ENCODE data around the gene CST6. TPM values are rescaled to one million over a fixed set of nuclear protein-coding genes. Genes with fewer than 3 reads are reported as not detected.

The CST6 gene
- total RNA-seq, 1 donor from 2014 or later: not detected

DNA sequence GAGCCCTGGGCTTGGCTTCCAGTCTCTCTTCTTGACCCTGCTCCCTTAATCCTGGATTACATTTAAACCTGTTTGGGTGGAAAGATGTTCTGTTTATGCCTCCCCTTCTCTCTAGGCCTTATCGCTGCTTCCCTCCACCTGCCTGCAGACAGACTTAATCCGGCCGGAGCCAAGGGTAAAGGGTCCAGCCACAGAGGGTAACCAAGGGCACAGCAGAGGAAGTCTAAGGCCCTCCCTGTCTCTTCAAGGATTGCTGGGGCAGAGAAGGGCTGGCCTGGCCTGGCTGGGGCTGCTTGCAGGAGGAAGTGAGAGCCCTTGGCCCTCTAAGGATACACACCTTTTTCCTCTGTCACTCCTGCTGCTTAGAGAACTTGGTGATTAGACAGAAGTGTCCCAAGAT lies 35.1 kb downstream of the CST6 start:
- TF ChIP-seq, protein P1, sequence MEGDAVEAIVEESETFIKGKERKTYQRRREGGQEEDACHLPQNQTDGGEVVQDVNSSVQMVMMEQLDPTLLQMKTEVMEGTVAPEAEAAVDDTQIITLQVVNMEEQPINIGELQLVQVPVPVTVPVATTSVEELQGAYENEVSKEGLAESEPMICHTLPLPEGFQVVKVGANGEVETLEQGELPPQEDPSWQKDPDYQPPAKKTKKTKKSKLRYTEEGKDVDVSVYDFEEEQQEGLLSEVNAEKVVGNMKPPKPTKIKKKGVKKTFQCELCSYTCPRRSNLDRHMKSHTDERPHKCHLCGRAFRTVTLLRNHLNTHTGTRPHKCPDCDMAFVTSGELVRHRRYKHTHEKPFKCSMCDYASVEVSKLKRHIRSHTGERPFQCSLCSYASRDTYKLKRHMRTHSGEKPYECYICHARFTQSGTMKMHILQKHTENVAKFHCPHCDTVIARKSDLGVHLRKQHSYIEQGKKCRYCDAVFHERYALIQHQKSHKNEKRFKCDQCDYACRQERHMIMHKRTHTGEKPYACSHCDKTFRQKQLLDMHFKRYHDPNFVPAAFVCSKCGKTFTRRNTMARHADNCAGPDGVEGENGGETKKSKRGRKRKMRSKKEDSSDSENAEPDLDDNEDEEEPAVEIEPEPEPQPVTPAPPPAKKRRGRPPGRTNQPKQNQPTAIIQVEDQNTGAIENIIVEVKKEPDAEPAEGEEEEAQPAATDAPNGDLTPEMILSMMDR (IDR thresholded peaks at IDR 0.05; ENCODE audit: insufficient read depth, low read depth, low read length): no peak
- TF ChIP-seq EZH2 (IDR thresholded peaks at IDR 0.05; ENCODE audit: insufficient read depth, low read length): no peak
- Histone ChIP-seq H2AFZ (ENCODE audit: low read depth, low read length) (no peak overlapping the region), H3K79me2 (ENCODE audit: insufficient read depth, low read length) (no peaks in the 10 kb centered on the region), H3K36me3 (ENCODE audit: insufficient read depth, low read length) (no peaks in the 10 kb centered on the region), H3K27ac (ENCODE audit: low read depth, low read length) (no peak overlapping the region), H3K9me3 (ENCODE audit: insufficient read depth, low read depth, low read length) (no peaks in the 10 kb centered on the region), H3K4me3 (ENCODE audit: insufficient read depth, low read depth, low read length) (no peak overlapping the region), H3K27me3 (ENCODE audit: insufficient read depth, low read length) (peaks cover 3% of the 10 kb centered on the region), H3K4me1 (ENCODE audit: insufficient read depth, low read length) (peaks cover 17% of the 10 kb centered on the region), H3K9ac (ENCODE audit: low read length) (no peak overlapping the region), H4K20me1 (ENCODE audit: insufficient read depth, low read length) (no peaks in the 10 kb centered on the region), H3K4me2 (ENCODE audit: low read length) (no peak overlapping the region)
- no peak for FAIRE-seq
- H3K4me3 Mint-ChIP-seq (ENCODE audit: unreplicated experiment): no peak overlapping the region
- DNase-seq (ENCODE audit: low read depth): no peak
- no peaks in the 10 kb centered on the region for H3K9me3 Mint-ChIP-seq (ENCODE audit: unreplicated experiment)
- H3K27me3 Mint-ChIP-seq (ENCODE audit: low read depth, unreplicated experiment): peaks cover 9% of the 10 kb centered on the region
- no peak overlapping the region for H3K27ac Mint-ChIP-seq (ENCODE audit: unreplicated experiment)
- peaks cover 9% of the 10 kb centered on the region for H3K4me1 Mint-ChIP-seq (ENCODE audit: low read depth, unreplicated experiment)
- H3K36me3 Mint-ChIP-seq (ENCODE audit: low read depth, unreplicated experiment): peaks cover 2% of the 10 kb centered on the region

DNA sequence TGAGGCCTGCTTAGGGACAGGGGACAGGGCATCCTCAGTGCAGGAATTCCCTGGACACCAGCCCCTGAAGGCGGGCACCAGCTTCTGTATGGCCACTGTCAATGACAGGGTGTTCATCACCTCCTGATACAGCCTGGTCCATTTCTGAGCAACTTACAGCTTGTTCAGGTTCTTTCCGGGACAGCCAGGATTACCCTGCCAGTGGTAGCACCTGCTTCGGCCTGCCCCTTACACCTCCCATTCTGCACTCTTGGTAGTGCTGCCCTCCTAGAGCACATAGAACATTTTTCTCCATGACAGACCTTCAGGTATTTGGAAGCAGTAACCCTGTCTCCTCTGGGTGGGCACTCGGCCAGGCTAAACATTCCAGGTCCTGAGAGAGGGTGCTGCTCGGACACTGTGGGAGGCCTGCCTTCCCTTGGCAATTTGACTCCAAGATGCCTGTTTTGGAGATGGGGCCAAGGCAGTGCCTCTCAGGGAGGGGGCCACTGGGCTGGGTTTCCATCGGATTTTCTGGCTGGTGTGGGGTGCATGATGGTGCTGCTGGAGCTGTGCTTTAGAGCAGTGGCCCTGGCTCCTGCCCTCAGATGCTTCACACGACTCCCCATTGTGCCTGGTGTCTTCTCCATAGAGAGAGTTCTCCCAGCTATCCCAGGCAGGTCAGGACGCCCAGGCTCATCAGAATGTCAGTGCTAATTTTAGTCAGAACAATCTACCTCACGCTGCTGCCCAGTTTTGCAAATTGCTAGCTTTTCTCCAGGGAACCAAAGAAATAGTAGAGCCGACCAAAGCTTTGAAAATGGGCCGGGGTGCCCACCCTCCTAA lies 35.9 kb downstream of the CST6 start:
- Histone ChIP-seq H3K4me1 (ENCODE audit: insufficient read depth, low read length) (peaks cover 17% of the 10 kb centered on the region), H3K9me3 (ENCODE audit: insufficient read depth, low read depth, low read length) (no peaks in the 10 kb centered on the region), H4K20me1 (ENCODE audit: insufficient read depth, low read length) (peaks cover under 1% of the 10 kb centered on the region), H3K36me3 (ENCODE audit: insufficient read depth, low read length) (no peaks in the 10 kb centered on the region), H3K27ac (ENCODE audit: low read depth, low read length) (no peak overlapping the region), H2AFZ (ENCODE audit: low read depth, low read length) (no peak overlapping the region), H3K4me2 (ENCODE audit: low read length) (peak overlapping the region; percentile 31), H3K4me3 (ENCODE audit: insufficient read depth, low read depth, low read length) (no peak overlapping the region), H3K27me3 (ENCODE audit: insufficient read depth, low read length) (peaks cover 3% of the 10 kb centered on the region), H3K9ac (ENCODE audit: low read length) (no peak overlapping the region), H3K79me2 (ENCODE audit: insufficient read depth, low read length) (peaks cover 7% of the 10 kb centered on the region)
- no peak overlapping the region for H3K4me3 Mint-ChIP-seq (ENCODE audit: unreplicated experiment)
- peaks cover 3% of the 10 kb centered on the region for H3K36me3 Mint-ChIP-seq (ENCODE audit: low read depth, unreplicated experiment)
- FAIRE-seq (no peak), DNase-seq (ENCODE audit: low read depth) (peak; percentile 23)
- TF ChIP-seq, protein P1 (IDR thresholded peaks at IDR 0.05; ENCODE audit: insufficient read depth, low read depth, low read length): no peak
- TF ChIP-seq EZH2 (IDR thresholded peaks at IDR 0.05; ENCODE audit: insufficient read depth, low read length): no peak
- H3K27ac Mint-ChIP-seq (ENCODE audit: unreplicated experiment): no peak overlapping the region
- peaks cover 9% of the 10 kb centered on the region for H3K27me3 Mint-ChIP-seq (ENCODE audit: low read depth, unreplicated experiment)
- no peaks in the 10 kb centered on the region for H3K9me3 Mint-ChIP-seq (ENCODE audit: unreplicated experiment)
- H3K4me1 Mint-ChIP-seq (ENCODE audit: low read depth, unreplicated experiment): peaks cover 9% of the 10 kb centered on the region
